GM19395 (cell line): Measurements from ENCODE around the gene C12orf42.

Source experiments
- ATAC-seq: cut with Tn5 transposase; IDR thresholded peaks from one replicate; pipeline ENCODE4 v1.9.1; 2021; ENCODE audit warnings: mild to moderate bottlenecking, moderate library complexity; ENCODE audit not compliant: unreplicated experiment

The C12orf42 gene

GRCh38 chr12:103495469-103496456 is at the start of gene C12orf42:
Gene C12orf42 (minus strand): TSS chr12:103495968. CDS start chr12:103478426, 17,542 bp downstream.
- peak; percentile 71 for ATAC-seq

- no peak for ATAC-seq
Observed at GRCh38 chr12:103542078-103542477, 46.3 kb upstream of the C12orf42 start.

- no peak for ATAC-seq
Observed at GRCh38 chr12:103540319-103540718, 44.6 kb upstream of the C12orf42 start.

- ATAC-seq: no peak
Observed at GRCh38 chr12:103538397-103538796, 42.6 kb upstream of the C12orf42 start.

- no peak for ATAC-seq
Observed at GRCh38 chr12:103530307-103531066, 34.7 kb upstream of the C12orf42 start.

GRCh38 chr12:103529306-103529705 is 33.5 kb upstream of the C12orf42 start:
- no peak for ATAC-seq

GRCh38 chr12:103524238-103524875 is 28.6 kb upstream of the C12orf42 start:
- ATAC-seq: no peak

- no peak for ATAC-seq
Observed at GRCh38 chr12:103523771-103524170, 28.0 kb upstream of the C12orf42 start.

- ATAC-seq: no peak
Observed at GRCh38 chr12:103520686-103521215, 25.0 kb upstream of the C12orf42 start.

GRCh38 chr12:103519632-103520031 is 23.9 kb upstream of the C12orf42 start:
- ATAC-seq: no peak

- no peak for ATAC-seq
Observed at GRCh38 chr12:103518899-103519298, 23.1 kb upstream of the C12orf42 start.

- ATAC-seq: no peak
Observed at GRCh38 chr12:103517161-103517560, 21.4 kb upstream of the C12orf42 start.

GRCh38 chr12:103515341-103515740 is 19.6 kb upstream of the C12orf42 start:
- ATAC-seq: no peak

GRCh38 chr12:103513875-103514274 is 18.1 kb upstream of the C12orf42 start:
- no peak for ATAC-seq

GRCh38 chr12:103505371-103506236 is 9.8 kb upstream of the C12orf42 start:
- ATAC-seq: peak; percentile 98

- no peak for ATAC-seq
Observed at GRCh38 chr12:103504606-103505005, 8.8 kb upstream of the C12orf42 start.

- no peak for ATAC-seq
Observed at GRCh38 chr12:103503546-103504480, 8.0 kb upstream of the C12orf42 start.

- ATAC-seq: no peak
Observed at GRCh38 chr12:103501447-103501846, 5.7 kb upstream of the C12orf42 start.

- ATAC-seq: no peak
Observed at GRCh38 chr12:103499571-103499970, 3.8 kb upstream of the C12orf42 start.
